ENCODE measurements around the gene PNPLA8. TPM values are rescaled to one million over a fixed set of nuclear protein-coding genes. Genes with fewer than 3 reads are reported as not detected.

The PNPLA8 gene
- 27.4 TPM for total RNA-seq
- long read RNA-seq, transcript PNPLA8-201 (11 exons, 3,490 nt), result major isoform, 23 of 52 reads
- long read RNA-seq, transcript PNPLA8-206 (10 exons, 3,462 nt), result minor isoform, 9 of 52 reads
- long read RNA-seq, partial matches to known transcripts, result 6 of 52 reads
- long read RNA-seq, other reads (novel, unspliced or antisense), result 10 of 52 reads

DNA sequence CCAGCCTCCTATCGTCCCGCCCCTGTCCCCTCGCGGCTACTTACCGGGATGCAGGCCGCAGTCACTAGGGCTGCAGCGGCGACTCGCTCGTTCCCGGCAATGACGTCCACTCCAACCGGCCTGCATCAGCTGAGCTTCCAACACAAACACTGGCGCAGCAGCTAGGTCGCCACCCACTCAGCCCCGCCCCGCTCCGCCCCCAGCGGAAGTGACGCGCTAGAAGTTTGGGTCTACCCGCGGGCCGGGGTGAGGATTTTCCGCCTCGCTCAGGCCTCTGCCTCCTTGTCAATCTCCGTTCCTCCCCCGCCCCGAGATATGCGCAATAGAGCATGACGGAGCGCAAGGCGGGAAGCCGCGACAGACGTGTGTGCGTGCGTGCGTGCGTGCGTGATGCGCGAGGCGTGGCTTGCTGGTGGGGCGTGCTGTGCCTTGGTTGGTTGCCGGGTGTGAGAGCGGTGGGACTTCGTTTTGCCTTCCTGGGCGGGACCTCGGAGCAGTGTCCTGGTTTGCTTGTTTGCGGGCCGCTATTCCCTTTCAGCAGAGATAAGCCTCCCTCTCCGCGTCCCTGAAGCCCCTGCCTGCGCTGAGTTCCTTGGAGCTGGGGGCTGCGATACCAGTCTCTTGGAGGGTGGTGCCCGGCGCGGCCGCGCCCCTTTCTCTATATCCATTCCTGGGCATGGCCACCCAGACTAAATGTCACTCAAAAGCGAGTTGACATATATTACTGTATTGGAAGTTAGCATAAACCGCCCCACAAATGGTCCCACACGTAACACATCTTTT, at the start of gene PNPLA8:
Gene PNPLA8, minus strand, starts transcription at position 151 of the 783 bp plus-strand sequence. CDS start 10,644 bp downstream, outside the sequence.
- peak within 1 kb of the TSS; percentile 68 for H3K4me3 ChIP-seq
- H3K36me3 ChIP-seq, result peaks cover under 1% of the 10 kb centered on the region
- no peaks in the 10 kb centered on the region for H3K27me3 ChIP-seq
- intact Hi-C loops (cut with DNase I), result no loop called here
- peaks cover 19% of the 10 kb centered on the region for H3K4me1 ChIP-seq
- ATAC-seq (peak; percentile 97), DNase-seq (peak; percentile 100)
- peak within 1 kb of the TSS; percentile 98 for H3K27ac ChIP-seq
- no peaks in the 10 kb centered on the region for H3K9me3 ChIP-seq
- no peak for TF ChIP-seq CTCF (IDR thresholded peaks at IDR 0.05)

DNA sequence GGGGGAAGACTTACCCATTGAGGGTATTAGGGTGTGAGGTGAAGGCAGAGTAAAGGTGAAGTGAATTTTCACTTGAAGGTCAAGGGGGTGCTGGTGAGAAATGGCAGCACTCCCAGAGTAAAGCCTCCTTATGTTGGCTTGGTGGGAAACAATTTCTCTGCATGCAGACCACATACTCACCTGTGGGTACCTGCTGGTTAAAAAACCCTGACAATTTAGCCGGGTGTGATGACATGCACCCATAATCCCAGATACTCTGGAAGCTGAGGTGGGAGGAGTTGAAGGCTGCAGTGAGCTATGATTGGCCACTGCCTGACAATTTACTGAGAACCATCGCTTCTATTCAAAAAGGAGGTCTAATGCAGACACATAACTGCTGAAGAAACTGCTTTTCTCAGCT, 49.2 kb upstream of the PNPLA8 start:
- DNase-seq, result no peak
- ATAC-seq, result no peak
- Histone ChIP-seq H3K4me3 (no peak overlapping the region), H3K36me3 (peaks cover 51% of the 10 kb centered on the region), H3K27ac (no peak overlapping the region), H3K4me1 (peaks cover 33% of the 10 kb centered on the region), H3K27me3 (no peaks in the 10 kb centered on the region), H3K9me3 (no peaks in the 10 kb centered on the region)
- intact Hi-C loops (cut with DNase I), result no loop called here
- TF ChIP-seq CTCF (IDR thresholded peaks at IDR 0.05), result no peak

GRCh38 chr7:108572480-108572879, 46.5 kb upstream of the PNPLA8 start:
- ATAC-seq (no peak), DNase-seq (no peak)
- Histone ChIP-seq H3K27ac (no peak overlapping the region), H3K4me3 (no peak overlapping the region), H3K4me1 (peaks cover 45% of the 10 kb centered on the region), H3K9me3 (no peaks in the 10 kb centered on the region), H3K36me3 (peaks cover 43% of the 10 kb centered on the region), H3K27me3 (no peaks in the 10 kb centered on the region)
- no peak for TF ChIP-seq CTCF (IDR thresholded peaks at IDR 0.05)
- intact Hi-C loops (cut with DNase I), result no loop called here

DNA sequence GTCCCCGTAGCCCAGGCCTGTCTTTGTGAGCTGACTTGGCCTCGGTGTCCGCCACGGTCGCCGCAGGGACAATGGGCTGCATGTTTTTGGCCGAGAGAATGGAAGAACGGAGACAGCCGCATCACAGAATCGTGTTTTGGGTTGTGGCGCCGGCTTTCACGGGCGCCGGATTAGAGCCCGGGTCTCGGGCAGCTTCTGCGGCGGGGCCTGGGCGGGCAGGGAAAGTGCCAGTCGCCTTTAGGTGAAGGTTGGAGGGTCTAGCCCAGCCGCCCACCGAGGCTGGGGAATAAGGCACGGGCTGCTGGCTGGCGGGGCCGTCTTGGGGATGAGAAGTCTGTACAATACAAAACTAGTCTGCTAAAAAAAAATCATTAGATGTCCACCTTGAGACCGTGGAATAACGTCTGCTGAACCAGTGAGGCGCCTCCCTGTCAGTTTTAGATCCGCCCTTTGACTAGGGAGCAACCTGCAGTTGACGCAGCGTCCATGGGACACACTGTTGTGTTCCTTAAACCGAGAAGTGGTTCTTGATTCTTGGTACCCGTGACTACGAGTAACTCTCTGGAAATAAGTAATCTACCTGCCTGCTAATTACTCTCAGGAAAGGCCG, 44.3 kb upstream of the PNPLA8 start:
- DNase-seq, result peak; percentile 73
- peak overlapping the region; percentile 86 for H3K4me3 ChIP-seq
- intact Hi-C loops (cut with DNase I), result no loop called here
- TF ChIP-seq CTCF (IDR thresholded peaks at IDR 0.05), result no peak
- H3K27me3 ChIP-seq, result no peaks in the 10 kb centered on the region
- ATAC-seq, result peak; percentile 68
- no peaks in the 10 kb centered on the region for H3K9me3 ChIP-seq
- peaks cover 36% of the 10 kb centered on the region for H3K36me3 ChIP-seq
- H3K27ac ChIP-seq, result peak overlapping the region; percentile 95
- peaks cover 55% of the 10 kb centered on the region for H3K4me1 ChIP-seq

GRCh38 chr7:108569381-108570145, 43.6 kb upstream of the PNPLA8 start, which contains the start of the genes DNAJB9 and THAP5:
Gene DNAJB9 (plus strand): TSS chr7:108569874. CDS start chr7:108571727, 1,853 bp downstream.
Gene THAP5 (minus strand): TSS chr7:108569706. CDS start chr7:108569569, 137 bp downstream.
- Histone ChIP-seq H3K4me1 (peaks cover 55% of the 10 kb centered on the region), H3K9me3 (no peaks in the 10 kb centered on the region), H3K4me3 (peak within 1 kb of the TSS; percentile 86), H3K36me3 (peaks cover 36% of the 10 kb centered on the region), H3K27ac (peak within 1 kb of the TSS; percentile 95), H3K27me3 (no peaks in the 10 kb centered on the region)
- ATAC-seq (peak; percentile 98), DNase-seq (peak; percentile 99)
- TF ChIP-seq CTCF (IDR thresholded peaks at IDR 0.05), result no peak
- intact Hi-C loops (cut with DNase I), result no loop called here

Data from upper lobe of right lung (tissue), 1 donor.